AG10803 (cell line): Measurements from ENCODE around the gene FAM3C.
"Not testable (repeated sequence)": the region's sequence is repeated elsewhere in the genome, so short reads cannot be mapped to it uniquely, and the experiment has no call there.

Experiments used
- DNase-seq: peaks from one replicate; pipeline ENCODE4 v3.0.0; 2010; ENCODE audit warnings: low read depth
- H3K4me3 ChIP-seq: 2 replicates; pipeline ENCODE4 v1.5.1; 2011; ENCODE audit warnings: mild to moderate bottlenecking, low read length, control low read depth
- TF ChIP-seq, protein P1 (sequence below): conservative IDR thresholded peaks from 2 replicates; pipeline ENCODE4 v1.5.1; 2011; ENCODE audit warnings: mild to moderate bottlenecking, low read length, control low read depth, inconsistent platforms

The FAM3C gene

DNA sequence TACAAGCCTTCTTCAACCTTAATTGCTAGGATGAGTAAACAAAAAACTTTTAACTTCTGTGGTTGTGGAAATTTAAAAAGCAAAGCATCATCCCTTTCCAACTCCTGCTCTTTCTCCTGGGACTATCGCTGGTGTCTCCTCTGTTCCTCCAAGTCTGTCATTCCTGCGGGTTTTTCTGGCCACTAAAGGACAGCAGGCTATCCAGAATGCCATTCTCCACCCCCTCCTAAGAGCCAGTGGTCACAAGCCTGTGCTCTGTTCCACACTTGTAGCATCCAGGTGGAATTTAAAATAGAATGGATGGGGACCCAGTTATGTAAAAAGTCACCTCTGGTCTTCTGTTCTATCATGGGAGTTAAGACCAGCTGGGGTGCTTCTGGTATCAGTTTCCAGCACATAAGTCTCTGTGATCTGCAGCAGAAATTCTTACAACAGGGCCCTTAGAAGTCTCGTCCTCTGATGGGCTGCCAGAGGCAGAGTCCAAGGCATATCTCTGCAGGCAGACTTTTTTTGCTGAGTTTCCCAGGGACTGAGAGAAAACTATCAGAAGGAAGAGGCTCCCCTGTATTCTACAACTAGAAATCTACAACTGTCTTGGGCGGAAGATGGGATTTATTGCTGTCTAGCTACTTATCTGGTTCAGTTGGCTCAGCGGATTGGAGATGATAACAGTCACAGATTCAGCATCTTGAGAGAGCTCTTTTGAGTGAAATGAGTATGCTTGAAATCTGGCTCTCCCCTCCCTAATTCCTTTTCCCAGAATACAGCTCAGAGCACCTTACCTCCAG lies 72.4 kb downstream of the FAM3C start:
- DNase-seq, result no peak

DNA sequence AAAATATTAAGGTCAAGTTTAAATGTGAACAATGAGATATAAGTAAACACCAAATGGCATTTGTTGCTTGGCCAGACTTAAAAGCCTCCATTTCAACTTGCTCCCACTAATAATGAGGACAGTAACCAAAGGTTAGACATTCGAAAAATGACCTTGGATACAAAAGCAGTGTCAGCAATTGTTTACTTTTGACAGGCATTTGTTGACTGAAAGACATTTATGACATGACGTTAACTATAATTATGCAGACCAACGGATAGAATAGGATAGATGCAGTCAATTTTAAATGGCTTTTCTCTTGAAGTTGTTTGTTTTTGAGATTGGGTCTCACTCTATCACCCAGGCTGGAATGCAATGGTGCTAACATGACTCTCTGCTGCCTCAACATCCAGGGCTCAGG lies 73.6 kb downstream of the FAM3C start:
- no peak overlapping the region for H3K4me3 ChIP-seq
- no peak for DNase-seq
- TF ChIP-seq, protein P1, sequence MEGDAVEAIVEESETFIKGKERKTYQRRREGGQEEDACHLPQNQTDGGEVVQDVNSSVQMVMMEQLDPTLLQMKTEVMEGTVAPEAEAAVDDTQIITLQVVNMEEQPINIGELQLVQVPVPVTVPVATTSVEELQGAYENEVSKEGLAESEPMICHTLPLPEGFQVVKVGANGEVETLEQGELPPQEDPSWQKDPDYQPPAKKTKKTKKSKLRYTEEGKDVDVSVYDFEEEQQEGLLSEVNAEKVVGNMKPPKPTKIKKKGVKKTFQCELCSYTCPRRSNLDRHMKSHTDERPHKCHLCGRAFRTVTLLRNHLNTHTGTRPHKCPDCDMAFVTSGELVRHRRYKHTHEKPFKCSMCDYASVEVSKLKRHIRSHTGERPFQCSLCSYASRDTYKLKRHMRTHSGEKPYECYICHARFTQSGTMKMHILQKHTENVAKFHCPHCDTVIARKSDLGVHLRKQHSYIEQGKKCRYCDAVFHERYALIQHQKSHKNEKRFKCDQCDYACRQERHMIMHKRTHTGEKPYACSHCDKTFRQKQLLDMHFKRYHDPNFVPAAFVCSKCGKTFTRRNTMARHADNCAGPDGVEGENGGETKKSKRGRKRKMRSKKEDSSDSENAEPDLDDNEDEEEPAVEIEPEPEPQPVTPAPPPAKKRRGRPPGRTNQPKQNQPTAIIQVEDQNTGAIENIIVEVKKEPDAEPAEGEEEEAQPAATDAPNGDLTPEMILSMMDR, result no peak

More for the DNA sequence above, 72.4 kb downstream of the FAM3C start:
- TF ChIP-seq, protein P1, result no peak
- no peak overlapping the region for H3K4me3 ChIP-seq

DNA sequence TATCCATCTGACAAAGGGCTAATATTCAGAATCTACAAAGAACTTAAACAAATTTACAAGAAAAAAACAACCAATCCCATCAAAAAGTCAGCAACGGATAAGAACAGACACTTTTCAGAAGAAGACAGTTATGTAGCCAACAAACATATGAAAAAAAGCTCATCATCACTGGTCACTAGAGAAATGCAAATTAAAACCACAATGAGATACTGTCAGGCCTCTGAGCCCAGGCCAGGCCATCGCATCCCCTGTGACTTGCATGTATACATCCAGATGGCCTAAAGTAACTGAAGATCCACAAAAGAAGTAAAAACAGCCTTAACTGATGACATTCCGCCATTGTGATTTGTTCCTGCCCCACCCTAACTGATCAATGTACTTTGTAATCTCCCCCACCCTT lies 80.9 kb downstream of the FAM3C start:
- not testable (repeated sequence) for H3K4me3 ChIP-seq, DNase-seq

DNA sequence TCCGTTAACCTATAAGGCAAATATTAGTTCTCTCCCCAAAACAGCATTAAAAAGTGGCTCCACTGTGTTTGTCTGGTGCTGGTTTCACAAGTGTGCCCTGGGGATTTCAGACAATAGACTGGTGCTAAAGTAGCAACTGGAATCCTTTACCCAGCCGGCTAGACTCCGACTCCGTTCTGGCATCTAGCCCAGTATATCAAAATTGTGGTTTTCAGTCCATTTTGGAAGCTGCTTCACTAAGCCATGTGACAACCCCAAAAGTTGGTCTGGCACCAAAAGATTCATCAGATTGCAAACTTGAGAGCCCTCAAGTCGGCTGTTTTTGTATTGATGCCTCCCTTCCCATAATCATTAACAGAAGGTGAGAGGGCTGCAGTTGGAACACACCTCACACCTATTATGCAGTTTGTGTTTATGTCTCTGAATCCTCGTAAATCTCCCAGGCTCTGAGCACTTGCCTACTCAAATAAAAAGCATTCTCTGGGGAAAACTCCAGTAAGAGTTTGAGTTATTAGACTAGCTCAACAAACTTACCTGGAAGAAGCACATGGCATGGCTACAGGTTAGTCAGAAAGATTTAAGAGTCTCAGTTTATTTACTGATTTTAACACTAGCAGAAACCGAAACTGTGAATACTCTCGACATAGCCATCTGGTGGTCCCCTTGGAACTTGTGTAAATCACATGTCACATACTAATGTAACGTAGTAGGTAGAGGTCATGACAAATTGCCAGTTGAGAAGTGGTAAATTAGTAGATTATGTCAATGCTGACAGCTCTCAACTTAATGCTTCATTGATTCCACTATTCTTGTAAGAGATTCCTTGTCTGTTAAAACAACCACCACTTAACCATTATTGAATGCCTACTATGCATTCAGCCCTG lies 82.1 kb downstream of the FAM3C start:
- peak; percentile 63 for DNase-seq
- TF ChIP-seq, protein P1, result no peak
- H3K4me3 ChIP-seq, result no peak overlapping the region

DNA sequence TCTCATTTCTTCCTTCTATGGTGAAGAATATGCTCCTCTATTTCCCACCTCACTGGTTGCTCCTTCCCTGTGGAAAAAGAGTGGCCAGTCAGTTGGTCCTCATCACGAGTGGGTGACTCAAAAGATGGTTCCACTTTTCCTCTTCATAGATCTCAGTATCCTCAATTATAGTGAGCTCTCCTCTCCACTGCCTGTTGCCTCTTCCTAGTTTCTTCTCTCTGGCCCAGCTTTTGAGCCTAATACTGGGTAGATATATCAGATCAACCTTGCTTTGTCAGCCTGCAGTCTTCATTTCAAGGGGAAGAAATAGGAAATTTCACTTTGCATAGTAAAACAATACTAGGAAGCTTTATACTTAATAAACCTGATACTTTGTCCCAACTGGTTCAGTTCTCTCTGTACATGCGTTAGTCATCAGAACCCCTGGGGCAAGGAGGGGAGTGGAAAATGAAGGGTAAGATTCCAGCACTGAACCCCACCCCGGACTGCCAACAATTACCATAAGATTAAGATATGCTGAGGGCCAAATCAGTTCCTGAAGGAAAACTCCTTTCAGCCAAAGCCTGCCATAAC lies 82.8 kb downstream of the FAM3C start:
- TF ChIP-seq, protein P1, result no peak
- no peak overlapping the region for H3K4me3 ChIP-seq
- no peak for DNase-seq

DNA sequence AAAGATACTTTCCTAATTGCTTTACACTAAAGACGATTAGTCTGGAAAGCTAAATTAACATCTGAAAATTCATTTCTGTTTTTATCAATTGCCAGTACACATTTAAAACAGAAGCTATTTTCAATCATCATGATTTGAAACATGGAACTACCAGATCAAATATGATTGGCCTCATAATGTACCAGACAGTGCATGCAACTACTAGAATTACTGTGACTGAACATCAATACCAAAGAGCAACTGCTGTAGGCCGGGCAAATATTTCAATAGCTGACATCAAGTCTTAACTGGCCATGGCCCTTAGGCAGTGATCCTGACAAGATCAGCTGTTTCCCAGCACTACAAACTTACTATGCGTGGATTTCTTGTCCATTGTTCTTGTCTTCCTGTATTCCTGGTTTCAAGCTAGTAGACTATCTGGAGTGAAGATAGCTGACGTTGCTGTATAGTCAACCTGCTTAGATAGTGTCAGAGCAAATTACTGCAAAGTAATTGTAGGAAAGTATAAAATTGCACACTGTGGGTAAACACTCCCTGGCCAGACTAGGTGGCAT lies 89.0 kb downstream of the FAM3C start:
- TF ChIP-seq, protein P1, result no peak
- no peak overlapping the region for H3K4me3 ChIP-seq
- no peak for DNase-seq

DNA sequence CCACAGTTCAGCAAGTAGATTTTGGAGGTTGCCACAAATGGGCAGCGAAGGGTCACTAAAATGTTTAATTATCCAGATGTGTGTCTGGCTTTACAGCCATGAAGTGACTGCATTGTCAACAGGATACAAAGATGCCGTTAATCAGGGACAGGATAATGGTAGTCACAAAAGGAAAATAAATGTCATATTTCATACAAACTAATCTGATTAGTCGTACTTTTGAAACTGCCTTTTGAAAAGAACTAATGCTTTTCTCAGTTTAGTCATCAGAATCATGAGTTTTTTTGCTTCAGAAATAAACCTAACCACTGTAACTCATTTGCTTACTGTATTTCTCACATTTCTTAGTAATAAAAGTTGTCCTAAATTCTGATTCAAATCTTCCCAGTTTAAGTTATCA lies 89.5 kb downstream of the FAM3C start:
- H3K4me3 ChIP-seq, result no peak overlapping the region
- DNase-seq, result no peak
- TF ChIP-seq, protein P1, result no peak
